ENCODE measurements around the gene SNX15.

DNA sequence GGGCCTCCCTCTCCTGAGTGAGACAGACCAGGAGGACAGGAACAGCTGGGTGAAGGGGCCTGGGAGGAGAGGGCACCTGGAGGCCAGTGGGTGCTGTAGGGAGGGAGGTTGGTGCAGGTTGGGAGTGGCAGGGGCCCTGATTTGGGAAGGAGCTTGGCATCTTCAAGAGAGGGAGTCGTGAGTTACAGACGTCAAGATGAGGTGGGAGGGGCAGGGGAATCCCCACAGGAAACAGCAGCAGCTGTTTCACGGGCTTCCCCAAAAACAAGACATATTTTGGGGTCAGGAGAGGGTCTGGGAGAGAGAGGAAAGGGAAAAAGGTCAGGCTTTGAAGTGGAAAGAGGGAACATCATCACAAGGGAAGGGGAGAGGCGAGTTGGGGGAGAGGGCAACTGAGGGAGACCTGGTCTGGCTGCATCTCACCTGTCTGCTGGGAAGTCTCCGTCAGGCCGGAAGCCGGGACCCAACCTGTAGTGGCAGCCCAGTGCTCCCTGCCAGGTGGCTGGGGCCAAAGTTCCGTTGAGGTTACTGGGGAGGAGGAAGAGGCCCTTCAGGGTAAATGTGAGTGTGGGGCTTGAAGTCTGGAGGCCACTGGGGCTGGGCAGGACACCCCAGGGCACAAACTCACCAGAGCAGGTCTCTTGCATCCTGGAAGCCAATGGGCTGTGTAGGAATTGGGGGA lies 26.7 kb downstream of the SNX15 start:
- TF ChIP-seq CTCF (IDR thresholded peaks at IDR 0.05; ENCODE audit: low read length), result no peak
- TF ChIP-seq EZH2 (IDR thresholded peaks at IDR 0.05; ENCODE audit: borderline replicate concordance, low read length), result no peak

Measured in OCI-LY1 (cell line).